Measurements from ENCODE around the gene MVB12A. TPM values are rescaled to one million over a fixed set of nuclear protein-coding genes. Genes with fewer than 3 reads are reported as not detected.

Gene MVB12A
- total RNA-seq, 2 experiments from 2014 or later: 57.3 to 65.1 TPM

- Histone ChIP-seq H3K79me2 (ENCODE audit: insufficient read depth, low read depth, low read length) (no peaks in the 10 kb centered on the region), H4K20me1 (ENCODE audit: insufficient read depth, low read length) (no peaks in the 10 kb centered on the region), H2AFZ (ENCODE audit: low read length) (no peak overlapping the region), H3K27ac (ENCODE audit: low read depth, low read length, poor library complexity, severe bottlenecking) (no peak overlapping the region), H3K4me2 (ENCODE audit: low read length) (peak overlapping the region; percentile 82), H3K9me3 (ENCODE audit: low read length) (no peaks in the 10 kb centered on the region), H3K9me2 (ENCODE audit: insufficient read depth, low read length) (no peaks in the 10 kb centered on the region), H3K36me3 (ENCODE audit: insufficient read depth, low read length) (no peaks in the 10 kb centered on the region), H3K4me3 (ENCODE audit: low read depth, low read length, poor library complexity, severe bottlenecking) (no peak overlapping the region), H3K4me1 (ENCODE audit: insufficient read depth, low read length, poor library complexity, severe bottlenecking) (peaks cover 30% of the 10 kb centered on the region)
- TF ChIP-seq EZH2phosphoT487 (IDR thresholded peaks at IDR 0.05; ENCODE audit: borderline replicate concordance, low read depth, low read length) (no peak), CTCF (conservative IDR thresholded peaks at IDR 0.05; ENCODE audit: low read length) (no peak)
- intact Hi-C loops (cut with micrococcal nuclease; ENCODE audit: unreplicated experiment): loop anchor here (2.0 to 5.0 kb wide), 3 partner anchors 43 to 121 kb away; partner anchors contain the start of gene BST2
- no peak for DNase-seq (ENCODE audit: low spot score)
- no TSS peak for BruUV-seq (replicated peaks)
- POLR2A ChIA-PET: interaction anchor here (0.6 to 1.2 kb wide), 3 partner anchors 13 to 60 kb away, joined by 3 to 9 read pairs (median 7); no protein-coding TSS in a partner anchor
- CTCF ChIA-PET (ENCODE audit: unreplicated experiment): no interaction called here
These were observed 47.8 kb downstream of the MVB12A start for GRCh38 chr19:17467471-17468301.

GRCh38 chr19:17468302-17469091 is 48.6 kb downstream of the MVB12A start:
- no peaks in the 10 kb centered on the region for H3K9me2 ChIP-seq (ENCODE audit: insufficient read depth, low read length)
- POLR2A ChIA-PET: interaction anchor here (0.9 to 1.2 kb wide), 2 partner anchors 13 to 59 kb away, joined by 3 to 7 read pairs; no protein-coding TSS in a partner anchor
- peak overlapping the region; percentile 82 for H3K4me2 ChIP-seq (ENCODE audit: low read length)
- no peaks in the 10 kb centered on the region for H3K9me3 ChIP-seq (ENCODE audit: low read length)
- H3K79me2 ChIP-seq (ENCODE audit: insufficient read depth, low read depth, low read length): no peaks in the 10 kb centered on the region
- no peak overlapping the region for H3K27ac ChIP-seq (ENCODE audit: low read depth, low read length, poor library complexity, severe bottlenecking)
- peak overlapping the region; percentile 40; the same call in 1 of the 2 replicates for H2AFZ ChIP-seq (ENCODE audit: low read length)
- no TSS peak for BruUV-seq (replicated peaks)
- H3K36me3 ChIP-seq (ENCODE audit: insufficient read depth, low read length): no peaks in the 10 kb centered on the region
- CTCF ChIA-PET (ENCODE audit: unreplicated experiment): no interaction called here
- H4K20me1 ChIP-seq (ENCODE audit: insufficient read depth, low read length): no peaks in the 10 kb centered on the region
- TF ChIP-seq EZH2phosphoT487 (IDR thresholded peaks at IDR 0.05; ENCODE audit: borderline replicate concordance, low read depth, low read length) (no peak), CTCF (conservative IDR thresholded peaks at IDR 0.05; ENCODE audit: low read length) (no peak)
- intact Hi-C loops (cut with micrococcal nuclease; ENCODE audit: unreplicated experiment): loop anchor here (5.0 kb wide), 1 partner anchor 61 kb away; the partner anchor contains the start of gene BST2
- H3K4me3 ChIP-seq (ENCODE audit: low read depth, low read length, poor library complexity, severe bottlenecking): peak overlapping the region; percentile 70
- no peak for DNase-seq (ENCODE audit: low spot score)
- peaks cover 30% of the 10 kb centered on the region for H3K4me1 ChIP-seq (ENCODE audit: insufficient read depth, low read length, poor library complexity, severe bottlenecking)
